ENCODE results near the gene CACNA1C.

Gene CACNA1C

DNA sequence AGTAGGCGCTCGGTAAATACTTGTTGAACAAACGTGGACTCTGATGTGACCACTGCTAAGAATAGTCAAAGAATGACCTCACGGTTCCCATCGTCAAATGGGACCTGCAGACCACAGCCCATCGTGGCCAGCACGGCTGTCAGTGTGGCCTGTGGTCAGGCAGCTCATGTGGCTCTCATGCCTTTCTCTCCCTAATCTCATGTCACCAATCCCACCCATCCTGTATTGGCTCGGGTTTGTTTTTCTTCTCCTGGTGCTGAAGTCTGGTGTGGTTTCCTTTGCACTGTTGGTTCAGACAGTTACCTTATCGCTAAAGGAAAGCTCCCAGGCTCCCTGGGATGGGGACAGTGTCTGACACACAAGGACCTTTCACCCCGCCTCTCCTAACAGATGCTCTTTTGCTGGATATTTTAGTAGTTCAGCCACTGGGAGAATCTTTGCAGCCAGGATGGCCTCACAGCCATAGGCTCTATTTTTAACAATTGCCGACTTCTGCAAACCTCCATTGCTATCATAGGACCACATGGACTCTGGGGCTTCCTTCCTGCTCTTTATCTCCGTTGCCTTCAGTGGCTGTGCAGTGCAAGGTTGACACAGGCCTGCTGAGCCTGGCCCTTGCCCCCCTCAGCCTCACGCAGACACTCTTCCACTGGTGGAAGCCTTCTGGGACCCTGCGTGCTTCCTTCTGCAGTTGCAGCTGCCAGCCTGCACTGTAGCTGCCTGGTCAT lies 448.8 kb downstream of the CACNA1C start:
- no peak for DNase-seq

DNA sequence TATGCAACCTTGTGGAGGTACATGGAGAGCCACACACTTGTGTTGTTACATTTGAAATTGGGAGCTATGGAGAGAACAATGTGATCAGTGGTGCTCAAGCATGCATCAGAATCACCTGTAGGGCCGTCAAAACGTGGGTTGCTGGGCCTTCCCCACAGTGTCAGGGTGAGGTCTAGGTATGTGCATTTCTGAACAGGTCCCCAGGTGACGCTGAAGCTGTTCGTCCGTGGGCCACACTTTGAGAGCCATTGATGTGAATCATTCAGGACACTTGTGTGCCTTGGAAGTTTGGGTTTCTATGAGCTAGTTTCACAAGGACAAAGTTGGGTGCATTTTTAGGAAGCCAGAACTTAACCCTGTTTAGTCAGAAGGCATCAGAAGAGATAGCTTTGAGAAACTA lies 450.2 kb downstream of the CACNA1C start:
- DNase-seq, result no peak

DNA sequence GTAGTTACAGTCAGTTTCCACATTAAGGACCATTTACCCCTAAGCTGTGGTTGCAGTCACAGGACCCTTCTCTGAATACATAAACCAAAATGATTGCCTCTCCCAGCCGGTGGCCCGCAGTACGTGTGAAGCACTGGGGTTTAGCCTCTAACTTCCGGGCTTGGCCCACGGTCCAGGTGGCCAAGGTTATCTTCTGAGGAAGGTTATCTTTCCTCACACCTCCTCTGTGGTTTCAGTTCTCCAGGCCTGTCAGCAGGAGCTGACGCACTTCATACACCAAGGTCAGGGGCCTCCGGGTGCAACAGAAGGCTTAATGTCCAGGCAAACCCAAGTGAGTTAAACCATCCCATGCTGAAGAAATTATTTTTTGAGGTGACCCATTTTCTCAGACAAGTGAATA lies 451.0 kb downstream of the CACNA1C start:
- no peak for DNase-seq

DNA sequence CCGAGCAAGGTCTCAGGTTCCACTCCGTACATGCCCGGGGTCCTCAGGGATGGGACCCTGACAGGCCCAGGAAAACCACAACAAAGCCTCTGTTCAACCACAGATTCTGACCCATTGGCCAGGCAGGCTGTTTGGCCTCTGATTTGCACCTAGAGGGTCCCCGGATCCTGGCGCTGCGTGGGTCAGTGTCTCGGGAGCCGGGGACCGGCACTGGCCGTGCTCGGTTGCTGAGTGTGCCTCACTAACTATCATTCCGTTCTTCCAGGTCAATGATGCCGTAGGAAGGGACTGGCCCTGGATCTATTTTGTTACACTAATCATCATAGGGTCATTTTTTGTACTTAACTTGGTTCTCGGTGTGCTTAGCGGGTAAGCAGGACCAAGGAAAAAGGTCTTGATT lies 451.8 kb downstream of the CACNA1C start:
- DNase-seq, result no peak

DNA sequence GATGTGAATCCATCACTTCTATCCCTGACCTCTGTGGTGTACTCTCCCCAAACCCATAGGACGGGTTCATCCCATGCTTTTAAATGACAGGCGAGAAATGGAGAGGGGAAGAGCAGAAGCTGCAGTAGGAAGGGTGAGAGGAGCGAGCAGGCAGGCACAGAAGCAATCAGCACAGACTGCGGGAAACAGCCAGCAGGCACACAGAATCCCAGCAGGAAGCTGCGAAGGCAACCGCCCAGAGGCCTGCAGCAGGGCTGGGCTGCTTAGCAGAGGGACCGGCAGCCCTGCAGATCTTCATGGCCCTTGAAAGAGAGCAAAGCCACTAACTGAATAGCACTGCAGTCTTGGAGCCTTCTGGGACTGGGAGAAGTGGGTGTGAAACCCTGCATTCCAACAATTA lies 455.0 kb downstream of the CACNA1C start:
- no peak for DNase-seq

DNA sequence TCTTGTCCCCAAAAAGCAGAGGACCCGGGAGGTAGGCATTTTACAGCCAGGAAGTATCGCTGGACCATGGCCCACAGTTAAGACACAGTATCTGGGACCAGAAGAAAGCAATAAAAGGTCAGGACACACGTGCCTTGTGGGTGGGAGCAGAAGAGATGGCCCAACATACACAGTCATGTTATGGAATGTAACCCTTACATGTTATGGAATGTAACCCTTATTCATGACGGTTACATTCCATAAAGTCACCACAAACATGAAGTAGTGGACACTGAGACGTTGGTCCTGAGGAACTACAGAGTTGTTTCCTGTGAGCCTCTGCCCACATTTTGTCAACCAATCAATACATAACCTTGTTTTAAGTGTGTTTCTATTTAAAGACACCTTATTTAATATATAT lies 456.4 kb downstream of the CACNA1C start:
- no peak for DNase-seq

DNA sequence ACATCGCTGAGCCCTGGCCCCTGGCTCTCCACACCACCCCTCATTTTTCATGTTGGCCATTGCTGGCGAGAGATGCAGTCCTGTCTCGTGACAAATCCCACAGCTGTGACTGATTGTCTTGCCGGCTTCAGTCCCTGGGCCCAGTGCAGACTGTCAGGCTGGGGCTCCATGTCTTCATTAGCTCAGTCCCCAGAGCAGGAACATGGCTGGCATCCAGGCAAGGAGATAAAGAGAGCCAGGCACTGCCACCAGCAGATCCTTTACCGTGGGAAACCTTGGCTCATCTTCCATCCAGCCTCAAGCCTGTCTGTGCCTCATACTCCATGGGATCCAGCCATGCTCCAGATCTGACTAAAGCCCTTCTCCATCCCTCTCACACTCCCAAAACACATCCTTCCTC lies 457.3 kb downstream of the CACNA1C start:
- DNase-seq, result no peak

DNA sequence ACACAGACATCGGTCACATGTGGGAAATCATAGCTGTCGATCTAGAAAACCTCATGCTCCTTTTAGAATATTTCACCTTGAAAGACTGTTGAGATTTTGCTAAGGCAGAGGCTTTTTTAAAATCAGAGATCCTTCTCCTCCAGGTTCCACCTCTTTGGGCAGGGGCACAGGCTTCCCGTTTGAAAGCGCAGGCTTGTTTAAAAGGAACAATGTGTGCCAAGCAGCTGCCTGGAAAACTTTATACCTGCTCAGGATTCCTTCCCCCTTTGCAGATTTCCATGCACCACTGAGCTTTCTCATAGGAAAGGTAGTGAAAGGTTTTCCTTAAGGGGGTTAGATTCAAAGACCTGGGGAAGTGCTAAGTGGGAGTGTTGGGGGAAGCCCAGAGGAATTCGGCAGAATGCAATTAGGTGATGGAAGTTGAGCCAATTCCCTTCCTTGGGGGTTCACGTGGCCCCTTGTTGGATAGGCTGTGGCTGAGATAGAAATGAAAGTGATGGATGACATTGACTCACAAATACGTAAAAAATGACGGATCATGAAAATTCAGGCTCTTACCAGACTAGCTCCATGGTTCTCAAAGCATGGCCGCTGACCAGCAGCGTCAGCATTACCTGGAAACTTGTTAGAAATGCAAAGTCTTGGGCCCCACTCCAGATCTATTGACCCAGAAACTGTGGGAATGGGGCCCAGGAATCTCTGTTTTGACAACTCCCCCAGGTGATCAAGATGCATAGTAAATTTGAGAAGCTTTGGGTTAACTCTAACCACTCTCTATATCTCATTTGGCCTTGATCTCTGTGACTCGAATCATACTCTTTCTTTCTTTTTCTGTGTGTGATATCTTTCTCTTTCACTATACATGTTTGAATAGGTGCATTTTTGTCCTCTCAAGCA lies 460.6 kb downstream of the CACNA1C start:
- DNase-seq, result no peak

DNA sequence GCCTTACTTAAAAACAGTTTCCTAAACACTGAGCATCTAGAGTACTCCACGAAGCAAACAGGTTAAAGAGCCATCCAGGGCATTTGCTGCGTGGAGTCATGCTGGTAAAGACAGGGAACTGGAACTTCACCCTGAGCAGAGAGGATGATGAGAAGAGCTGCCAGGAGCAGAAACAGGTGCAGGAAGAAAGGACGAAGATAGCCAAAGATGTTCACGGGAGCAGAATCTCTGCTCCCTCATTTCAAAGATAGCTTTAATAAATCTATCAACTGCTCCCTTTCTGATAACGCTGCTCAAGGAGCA lies 461.2 kb downstream of the CACNA1C start:
- DNase-seq, result no peak

DNA sequence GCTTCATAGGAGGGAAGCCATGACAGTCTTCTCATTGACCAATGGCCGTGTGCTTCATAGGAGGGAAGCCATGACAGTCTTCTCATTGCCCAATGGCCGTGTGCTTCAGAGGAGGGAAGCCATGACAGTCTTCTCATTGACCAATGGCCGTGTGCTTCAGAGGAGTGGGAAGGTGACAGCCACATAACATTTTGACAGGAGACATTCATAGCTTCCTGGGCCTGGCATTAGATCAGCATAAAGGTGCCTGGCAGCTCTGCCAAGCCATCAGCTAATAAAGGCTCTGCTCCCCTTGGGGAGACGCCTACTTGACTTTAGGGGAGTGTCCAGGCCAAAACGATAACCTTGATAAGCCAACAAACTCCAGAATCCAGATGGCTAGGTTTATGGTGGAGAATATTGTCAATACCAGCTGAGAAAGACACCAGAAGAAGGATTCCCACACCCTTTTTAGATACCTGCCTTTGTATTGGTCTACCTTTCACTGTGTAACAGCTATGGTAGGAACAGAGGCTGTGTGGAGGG lies 468.0 kb downstream of the CACNA1C start:
- no peak for DNase-seq

DNA sequence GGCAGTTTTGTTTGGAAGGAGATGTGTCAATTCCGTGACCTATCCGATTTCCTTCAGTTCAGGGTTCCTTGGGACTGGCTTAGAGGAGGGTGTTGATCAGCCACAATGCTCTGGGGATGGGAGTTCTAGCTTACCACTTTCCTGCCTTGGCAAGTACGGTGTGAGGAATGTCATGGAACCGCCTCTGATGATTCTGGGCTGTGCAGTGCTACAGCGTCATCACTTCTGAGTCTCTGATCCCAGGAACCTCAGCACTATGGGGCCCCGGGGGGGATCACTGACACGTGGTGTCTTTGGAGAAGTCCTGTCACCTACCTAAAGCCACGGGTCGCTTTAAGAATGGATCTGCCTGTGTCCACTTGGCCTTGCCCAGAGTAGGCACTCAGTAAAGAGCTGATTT lies 470.5 kb downstream of the CACNA1C start:
- no peak for DNase-seq

DNA sequence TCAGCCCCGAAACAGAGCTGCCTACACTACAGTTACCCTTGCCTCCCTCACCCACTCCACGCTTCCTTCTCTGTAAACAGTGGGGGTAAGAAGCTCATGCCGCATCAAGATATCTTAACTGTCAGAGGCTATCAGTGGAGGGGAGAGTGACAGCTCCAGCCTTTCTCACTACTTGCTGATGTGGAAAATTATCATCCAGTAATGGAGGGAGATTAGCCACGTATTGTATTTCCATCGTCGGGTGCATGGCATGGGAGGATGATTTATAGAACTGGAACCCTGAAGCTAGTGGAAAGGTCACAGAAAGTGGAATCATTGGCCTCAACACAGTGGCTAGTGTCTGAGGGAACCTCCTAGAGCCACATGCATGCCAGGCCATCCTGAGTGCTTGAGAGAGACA lies 471.1 kb downstream of the CACNA1C start:
- DNase-seq, result no peak

DNA sequence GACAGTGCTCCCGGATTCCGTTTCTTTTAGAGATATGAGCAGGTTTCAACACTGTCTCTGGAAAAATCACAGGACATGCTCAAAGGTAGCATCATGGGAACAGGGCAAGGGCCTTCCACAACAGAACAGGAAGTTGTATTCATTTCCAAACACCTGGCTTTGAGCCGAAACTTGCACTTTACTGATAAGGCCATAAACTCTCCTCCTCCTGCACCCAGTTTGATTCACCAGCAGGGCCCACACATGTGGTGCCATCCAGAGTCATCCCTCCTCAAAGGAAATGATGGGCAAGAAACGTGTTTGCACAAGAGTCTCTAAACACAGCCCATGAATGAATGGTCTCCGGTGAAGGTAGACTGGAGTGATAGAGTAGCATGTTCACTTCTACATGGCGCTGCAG lies 473.6 kb downstream of the CACNA1C start:
- no peak for DNase-seq

DNA sequence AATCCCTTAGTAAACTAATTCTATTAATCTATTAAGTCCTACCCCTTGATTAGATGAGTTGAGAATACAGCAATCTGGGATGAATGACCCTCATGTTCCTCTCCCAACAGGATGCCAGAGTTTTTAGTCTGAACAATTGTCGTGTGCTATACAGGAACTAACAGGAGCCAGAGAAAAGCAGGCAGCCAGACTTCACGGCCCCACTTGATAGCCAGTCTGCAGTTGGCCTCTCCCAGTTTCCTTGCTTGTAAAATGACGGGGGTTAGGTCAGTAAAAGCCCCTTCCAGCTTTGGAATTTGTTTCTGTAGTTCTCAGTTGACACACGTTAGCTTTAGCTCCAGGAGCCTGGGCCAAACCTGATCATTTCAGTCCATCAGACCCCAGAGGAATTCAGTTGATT lies 475.2 kb downstream of the CACNA1C start:
- no peak for DNase-seq

DNA sequence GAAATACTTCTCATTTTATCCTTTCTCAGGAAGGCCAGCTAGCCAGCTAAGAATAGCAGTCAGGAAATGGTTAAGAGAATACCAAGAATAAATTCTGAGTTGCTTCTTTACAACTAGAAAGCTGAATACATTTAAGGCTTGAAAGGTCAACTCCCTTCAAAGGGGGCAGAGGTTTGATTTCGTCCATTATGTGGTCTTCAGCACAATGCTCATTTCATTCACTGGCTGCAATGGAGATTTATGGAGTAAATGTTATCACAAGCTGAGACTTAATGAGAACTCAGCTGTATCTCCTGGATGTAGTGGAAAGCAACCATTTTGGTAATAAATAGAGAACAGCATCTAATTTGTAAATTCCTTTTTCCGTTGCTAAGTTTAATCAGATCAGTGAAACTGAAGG lies 477.0 kb downstream of the CACNA1C start:
- DNase-seq, result no peak

DNA sequence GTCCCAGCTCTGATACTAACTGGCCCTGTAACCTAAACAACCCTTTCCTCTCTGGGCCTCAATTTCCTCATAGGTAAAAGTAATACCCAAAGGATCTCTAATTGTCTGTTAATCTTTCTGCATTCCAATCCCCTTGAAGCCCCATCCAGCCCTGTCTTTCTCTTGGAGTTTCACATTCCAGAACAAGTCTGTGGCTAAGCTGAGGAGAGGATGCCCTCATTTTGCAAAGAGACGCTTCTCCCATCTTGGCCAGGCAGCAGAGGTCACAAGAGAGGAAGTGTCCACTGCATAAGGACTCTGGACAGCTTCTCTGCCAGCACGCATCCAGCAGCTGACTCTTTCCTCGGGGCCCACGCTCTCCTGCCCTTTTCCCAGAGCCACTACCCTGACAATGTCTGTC lies 478.6 kb downstream of the CACNA1C start:
- DNase-seq, result no peak

DNA sequence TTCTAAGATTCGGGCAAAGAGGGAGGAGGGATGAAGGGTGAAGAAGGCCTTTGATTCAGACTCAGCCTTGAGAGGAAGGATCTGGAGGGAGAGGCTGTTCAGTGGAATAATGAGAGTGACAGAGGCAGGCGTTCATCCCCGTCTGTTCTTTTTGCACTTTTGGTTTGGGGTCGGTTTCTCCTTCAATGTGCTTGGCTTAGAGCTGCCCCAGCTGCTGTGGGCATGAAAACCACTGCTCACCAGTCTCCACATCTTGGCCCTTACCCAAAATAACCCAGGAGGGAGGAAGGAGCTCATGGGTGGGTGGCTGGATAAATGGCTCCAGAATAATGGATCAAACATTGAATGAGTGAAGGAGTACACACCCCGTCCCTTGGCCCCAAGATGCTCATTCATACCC lies 480.2 kb downstream of the CACNA1C start:
- DNase-seq, result no peak

DNA sequence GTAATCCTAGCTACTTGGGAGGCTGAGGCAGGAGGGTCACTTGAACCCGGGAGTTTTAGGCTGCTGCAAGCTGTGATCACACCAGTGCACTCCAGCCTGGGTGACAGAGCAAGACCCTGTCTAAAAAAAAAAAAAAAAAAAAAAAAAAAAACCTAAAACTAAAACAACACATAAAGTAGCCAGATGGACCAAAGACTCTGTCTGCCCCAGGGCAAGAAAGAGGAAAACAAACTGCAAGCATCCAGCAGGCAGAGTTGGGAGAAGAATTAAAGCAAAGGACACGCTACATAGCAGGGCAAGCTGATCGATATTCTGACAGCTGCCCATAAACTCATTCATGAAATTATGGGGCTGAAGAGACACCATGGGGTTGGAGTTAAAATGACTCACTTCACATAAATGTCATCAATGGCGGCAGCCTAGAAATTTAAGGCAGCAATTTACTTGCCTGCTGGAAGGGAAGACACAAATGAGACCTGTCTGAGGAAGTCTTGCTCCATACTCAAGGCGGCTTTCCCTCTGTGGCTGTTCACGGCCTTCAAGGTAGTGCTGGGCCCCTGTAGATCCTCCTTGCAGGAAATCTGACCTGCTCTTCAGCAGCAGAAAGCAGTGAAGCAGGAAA lies 482.9 kb downstream of the CACNA1C start:
- DNase-seq, result no peak

DNA sequence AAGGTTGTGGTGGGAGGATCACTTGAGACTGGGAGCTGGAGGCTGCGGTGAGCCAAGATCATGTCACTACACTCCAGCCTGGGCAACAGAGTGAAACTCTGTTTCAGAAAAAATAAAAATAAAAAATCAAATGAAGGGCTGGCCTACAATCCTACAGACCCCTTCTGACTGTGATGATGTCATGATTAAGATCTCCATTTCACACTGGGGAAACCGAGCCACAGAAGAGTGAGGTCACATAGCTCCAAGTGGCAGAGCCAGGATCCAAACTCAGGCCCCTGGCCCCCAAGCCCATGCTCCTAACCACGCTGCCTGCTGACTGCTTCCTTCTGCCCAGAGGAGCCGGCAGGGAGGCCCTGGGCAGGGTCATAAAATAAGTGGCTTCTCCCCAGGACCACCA lies 483.9 kb downstream of the CACNA1C start:
- DNase-seq, result no peak

DNA sequence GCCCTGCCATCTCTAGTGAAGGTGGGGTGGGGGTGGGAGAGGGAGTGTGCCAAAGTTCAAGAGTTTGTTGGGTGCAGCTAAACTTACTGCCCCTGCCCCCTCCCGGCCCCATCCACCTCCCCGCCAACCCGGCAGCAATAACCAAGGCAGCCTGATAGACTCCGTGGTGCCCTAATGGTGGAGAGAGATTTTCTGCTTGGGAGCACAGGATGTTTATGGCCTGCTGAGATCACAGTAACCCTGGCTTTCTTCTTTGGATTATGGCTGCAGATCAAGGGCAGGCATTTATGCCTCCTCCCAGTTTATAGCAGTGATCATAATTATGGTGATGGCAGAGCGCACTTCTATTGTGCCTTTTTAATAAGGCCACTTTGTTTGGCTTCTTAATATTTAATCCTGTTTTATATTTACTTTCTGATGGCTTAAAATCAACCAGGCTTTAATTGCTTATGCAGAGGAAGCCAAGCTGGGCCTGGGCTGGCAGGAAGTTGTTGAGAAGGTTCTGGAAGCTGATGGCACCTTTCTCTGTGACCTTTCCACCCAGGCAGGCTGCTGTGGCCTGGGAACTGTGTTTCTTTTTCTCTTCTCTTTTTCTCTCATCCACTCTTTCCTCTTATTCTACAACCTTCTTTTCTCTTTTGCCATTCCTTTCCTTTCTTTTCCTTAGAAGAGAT lies 485.2 kb downstream of the CACNA1C start:
- DNase-seq, result no peak

DNA sequence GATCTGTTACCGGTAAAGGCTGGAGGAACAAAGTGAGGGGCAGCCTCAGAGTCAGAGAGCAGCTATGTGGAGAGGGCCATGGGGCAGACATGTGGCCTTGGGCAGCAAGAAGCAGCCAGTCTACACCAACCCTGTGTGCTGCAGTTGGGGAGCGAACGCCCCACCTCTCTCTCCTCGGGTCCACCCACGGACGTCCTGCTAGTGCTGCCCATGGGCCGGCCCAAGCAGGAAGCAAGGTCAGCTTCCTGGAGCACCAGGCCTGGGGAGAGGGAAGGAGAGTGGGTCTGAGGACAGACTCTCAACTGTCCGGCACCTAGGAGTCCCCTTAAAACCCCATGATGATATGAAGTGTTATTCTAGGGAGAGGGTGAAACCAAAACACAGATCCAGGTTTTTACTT lies 487.2 kb downstream of the CACNA1C start:
- no peak for DNase-seq

DNA sequence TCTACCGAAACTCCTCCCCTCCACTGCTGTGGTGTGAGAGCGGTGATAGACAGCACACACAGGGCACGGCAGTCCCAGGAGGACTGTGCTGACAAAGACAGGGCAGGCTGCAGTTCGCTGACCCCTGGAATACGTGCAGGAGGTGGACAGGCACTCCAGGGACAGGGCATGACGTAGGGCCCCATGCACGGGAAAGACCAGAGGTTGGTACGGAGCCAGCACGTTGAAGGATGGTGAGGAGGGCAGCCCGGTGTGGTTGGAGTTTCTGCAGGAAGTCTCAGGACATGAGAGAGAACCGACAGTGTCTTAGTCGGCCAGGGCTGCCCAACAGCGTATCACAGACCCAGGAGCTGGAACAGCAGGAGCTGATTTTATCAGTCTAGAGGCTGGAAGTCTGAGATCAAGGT lies 487.8 kb downstream of the CACNA1C start:
- DNase-seq, result no peak

DNA sequence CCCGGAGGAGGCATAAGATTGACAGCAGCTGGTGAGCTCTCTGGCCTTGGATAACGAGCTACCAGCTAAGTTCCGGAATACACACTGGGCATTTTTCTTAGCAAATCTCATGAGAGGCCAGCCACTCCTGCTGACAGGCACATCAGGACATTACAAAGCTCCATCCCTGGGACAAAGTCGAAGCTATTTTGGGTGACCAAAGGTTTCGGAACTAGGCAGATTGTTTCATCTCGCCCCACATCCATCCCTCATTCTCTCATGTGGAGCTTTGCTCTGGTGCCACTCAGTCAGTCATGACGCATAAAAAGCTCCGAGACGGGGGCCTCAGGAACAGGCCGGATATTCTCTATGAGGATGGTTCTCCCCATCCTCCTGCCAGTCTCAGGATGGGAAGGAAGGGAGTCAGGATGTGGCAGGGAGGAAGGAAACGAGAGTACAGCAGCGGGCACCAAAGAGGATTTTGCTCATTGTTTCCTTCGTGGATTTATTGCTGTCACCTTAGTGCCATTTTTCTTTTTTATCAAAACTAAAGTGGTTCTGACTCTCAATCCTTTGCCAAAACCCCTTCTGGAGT lies 488.9 kb downstream of the CACNA1C start:
- DNase-seq, result no peak
